ENCODE results near the gene POMGNT1.

POMGNT1 gene

DNA sequence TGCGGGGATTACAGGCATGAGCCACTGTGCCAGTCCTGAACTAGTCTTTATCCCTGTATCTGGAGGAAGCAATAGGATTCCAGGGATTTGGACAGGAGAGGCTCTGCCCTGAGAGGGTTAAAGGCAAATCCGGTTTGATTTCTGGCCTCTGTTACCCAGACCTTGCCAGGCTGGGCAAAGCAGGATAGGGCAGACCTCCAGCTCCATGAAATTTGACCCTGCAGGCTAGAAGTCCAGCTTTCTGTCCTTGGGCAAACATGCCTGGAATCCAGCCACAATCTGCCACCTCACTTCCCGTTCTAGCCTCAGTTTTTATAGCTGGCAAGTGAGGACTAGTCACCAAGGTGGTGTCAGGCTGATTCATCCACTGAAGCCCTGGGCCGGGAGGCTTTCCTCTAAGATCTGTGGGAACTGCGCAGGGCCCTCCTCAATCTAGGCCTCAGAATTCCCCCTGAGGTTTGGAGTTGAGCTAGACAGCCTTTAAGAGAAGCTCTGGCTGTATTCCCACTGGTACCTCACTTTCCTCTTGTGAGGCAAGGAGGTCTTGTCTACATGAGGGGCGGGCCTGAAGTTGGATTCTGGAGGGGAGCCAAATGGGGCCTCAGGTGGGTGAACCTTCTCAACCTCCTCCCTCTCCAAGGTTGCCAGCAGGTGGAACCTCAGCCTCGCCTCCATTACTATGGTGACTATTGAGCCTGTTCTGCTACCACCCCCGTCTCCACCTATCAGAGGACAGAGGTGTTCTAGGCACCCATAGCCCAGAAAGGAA, 15.0 kb downstream of the POMGNT1 start:
- DNase-seq, result peak; percentile 58 to 79 (median 72)

DNA sequence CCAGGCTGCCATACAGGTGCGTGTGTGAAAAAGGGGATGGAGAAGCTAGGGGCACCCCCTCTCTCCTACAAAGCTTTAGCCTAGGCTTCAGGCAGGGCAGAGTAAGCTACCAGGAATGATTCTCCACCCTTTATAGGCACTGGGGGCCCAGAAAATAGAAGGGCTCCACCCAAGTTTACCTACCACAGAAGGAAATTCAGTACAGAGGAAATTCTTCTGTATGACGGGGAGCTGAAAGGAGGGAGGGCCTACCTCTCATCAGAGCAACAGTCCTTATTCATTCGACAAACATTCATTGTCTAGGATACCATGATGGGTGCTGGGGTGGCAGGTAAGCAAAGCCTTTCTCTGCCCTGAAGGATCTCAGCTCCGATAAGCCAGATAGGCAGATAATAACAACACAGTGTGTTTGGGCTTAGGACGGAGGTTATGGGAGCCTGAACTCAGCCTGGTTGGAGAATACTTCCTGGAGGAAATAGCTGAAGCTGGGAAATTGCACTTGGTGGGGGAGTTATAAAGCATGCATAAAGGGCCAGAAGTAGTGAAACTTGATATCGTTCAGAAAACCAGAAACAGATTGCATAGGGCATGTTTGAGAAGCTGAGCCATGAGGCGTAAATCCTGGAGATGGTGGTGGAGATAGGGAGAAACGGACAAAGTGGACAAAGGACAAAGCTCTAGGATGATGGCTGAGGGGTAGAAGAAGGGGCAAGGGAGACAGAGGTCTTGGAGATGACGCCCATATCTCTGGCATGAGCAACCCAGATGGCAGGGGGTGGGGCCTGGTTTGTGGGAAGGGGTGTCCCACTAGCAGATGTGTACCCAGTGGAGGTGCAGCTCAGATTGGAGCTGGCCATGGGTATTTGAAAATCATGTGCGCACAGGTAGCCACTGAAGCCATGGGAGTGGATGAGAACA, 16.6 kb downstream of the POMGNT1 start:
- DNase-seq, result no peak

DNA sequence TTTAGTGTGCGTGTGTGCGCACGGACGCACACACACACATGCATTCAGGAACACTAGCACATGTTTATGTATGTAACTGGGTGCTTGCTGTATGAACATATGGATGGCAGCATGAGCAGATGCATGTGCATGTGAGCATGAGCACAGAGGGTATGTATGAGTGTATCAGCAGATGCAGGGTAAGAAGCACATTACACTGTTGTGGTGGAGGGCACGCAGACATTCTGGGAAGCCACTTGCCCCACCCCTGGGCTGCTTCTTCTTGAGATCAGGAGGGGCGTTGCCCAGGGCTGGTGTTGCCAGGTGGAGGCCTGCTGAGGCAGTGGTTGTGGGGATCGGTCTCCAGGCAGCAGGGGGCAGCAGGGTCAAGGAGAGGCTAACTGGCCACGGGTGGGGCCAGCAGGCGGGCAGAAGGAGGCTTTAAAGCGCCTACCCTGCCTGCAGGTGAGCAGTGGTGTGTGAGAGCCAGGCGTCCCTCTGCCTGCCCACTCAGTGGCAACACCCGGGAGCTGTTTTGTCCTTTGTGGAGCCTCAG, 18.1 kb downstream of the POMGNT1 start:
- DNase-seq, result peak in 3 of 4 experiments; percentile 13 to 52 (median 26)

DNA sequence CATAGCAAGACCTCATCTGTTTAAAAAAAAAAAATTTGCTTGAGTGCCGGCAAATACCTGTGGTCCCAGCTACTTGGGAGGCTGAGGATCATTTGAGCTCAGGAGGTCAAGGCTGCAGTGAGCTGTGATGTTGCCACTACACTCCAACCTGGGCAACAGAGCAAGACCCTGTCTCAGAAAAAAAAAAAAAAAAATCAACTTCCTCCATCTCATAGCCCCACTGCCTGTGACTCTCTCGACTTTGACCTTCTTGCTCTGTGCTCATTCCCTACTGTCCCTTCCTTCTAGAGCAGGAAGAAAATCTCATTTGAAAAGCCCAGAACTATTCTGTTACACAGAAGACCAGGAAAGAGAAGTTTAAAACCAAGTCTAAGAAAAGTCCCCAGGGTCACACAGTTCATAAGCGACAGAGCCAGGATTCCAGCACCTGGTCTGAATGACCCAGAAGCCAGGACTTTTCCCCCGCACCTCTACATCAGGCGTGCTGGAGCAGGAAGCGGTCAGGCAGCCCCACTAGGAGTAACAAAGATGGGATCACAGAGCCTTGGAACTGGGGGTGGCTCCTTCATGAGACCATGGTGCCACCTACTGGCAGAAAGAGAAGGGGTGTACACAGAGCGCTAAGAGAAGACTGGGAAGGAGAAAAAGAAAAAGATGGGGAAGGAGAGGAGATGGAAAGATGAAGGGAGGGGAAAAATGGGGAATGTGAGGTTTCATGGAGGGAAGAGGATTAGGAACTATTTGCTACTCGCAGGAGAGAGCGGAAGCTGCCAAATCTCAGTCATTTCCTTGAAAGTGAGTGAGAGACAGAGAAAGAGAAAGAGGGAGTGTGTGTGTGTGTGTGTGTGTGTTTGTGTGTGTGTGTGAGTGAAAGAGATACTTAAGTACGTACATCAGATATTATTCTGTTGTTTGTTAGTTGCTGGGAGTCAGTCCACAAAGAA, 18.8 kb downstream of the POMGNT1 start:
- peak; percentile 81 to 88 (median 84) for DNase-seq

DNA sequence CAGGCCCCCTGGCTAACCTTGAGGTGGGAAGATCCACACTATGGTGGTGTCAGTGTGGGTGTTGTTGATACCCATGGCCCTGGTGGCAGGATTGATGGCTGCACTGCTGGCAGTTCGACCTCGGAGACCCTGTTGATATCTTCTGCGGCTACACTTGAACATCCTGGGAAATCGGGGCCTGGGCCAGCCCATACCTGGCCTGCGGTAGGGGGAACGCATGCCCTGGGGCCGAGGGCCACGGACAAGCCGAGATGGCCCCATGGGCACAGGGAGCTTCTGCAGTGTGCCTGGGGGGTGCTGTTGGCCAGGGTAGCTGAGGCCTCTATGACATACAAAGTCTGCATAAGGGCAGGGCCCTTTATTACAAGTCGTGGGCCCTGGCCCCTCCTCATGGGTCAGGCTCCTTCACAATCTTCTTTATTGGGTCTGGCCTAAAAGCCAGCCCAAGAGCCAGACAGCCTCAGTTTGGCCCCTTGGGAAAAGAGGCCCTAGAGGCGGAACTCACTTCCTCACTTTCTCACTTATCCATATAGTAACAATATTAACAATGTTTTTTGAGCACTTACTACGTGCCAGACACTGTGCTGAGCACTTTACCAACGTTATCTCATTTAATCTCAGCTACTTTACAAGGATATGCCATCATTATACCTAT, 21.9 kb downstream of the POMGNT1 start, which contains the start of gene P3R3URF:
TSS of gene P3R3URF (minus strand) at position 278 of the 655 bp plus-strand sequence. CDS start at position 261, 17 bp downstream.
- DNase-seq, result no peak

DNA sequence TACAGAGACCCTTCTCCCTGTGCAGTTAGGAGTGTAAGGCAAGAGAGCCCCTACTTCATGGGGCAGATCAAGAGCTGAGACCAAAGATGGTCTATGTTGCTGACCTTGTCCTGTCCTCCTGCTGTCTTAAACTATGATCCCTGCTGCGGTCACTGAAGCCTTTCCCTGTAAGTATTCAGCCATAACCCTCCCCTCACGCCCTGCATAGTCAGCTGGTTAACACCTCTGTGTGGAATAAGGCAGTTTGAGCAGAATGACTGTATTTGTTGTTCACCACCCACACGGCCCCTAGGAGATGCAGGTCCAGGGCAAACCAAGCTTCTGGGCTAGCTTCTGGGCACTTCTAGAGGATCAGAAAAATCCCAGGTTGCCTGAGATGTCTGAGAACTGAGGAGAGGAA, 23.0 kb downstream of the POMGNT1 start:
- no peak for DNase-seq

DNA sequence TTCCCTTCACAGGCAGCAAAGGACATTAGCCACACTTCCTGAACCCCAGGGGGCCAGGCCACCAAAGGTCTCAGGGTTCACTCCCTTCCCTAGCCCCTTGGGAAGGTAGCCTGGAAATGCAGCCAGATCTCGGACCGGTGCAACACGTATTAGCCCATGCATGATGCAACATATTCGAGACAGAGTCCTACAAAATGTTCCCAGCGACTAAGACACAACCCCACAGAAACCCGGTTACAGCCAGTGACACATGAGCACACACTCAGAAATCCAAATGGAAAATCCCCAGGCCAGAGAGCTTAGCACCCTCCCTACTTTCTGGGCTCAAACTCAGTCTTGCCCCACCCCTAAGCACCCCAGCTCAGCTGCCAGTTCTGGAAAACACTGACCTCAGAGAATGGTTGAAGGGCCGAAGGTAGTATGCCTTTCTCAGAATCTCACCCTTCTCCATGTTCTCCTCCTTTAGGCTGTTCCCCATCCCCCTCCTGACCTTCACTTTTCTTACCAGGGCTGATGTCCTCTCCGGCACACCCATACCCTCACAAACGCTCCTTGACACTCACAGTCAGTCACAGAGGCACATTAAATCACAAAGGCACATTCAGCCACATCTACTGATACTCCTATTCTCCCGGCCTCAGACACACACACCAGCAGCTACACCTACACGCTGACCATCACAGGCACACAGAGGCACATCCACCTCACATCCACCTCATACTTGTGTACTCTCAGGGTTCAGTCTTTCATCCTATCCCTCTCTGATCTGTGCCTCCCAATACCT, 23.6 kb downstream of the POMGNT1 start, which contains the start of gene TSPAN1:
TSS of gene TSPAN1 (plus strand) at position 640 of the 784 bp plus-strand sequence. CDS start 6,021 bp downstream, outside the sequence.
- DNase-seq, result no peak

DNA sequence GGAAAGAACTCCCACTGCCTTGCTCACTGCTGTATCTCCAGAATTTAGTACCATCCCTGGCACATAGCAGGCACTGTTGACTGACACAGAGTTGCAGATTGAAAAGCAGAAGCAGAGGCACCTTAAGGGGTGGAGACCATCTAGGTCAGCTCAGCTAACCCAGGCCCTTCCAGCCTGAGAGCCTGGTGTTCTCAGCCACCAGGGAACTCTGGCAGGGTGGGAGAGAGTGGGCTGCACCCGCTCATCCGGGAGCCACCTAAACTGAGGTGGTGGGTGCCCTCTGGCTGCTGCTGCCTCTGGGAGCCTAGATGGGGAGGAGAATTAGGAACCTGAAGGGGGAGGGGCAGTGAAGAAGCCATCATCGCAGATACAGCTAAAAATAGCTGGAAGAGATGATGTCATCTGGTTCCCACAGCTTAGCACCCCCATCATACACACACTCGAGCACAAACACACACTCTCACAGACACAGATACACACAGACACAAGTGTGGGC, 24.8 kb downstream of the POMGNT1 start:
- DNase-seq, result peak in 2 of 4 experiments; percentile 12 to 23

DNA sequence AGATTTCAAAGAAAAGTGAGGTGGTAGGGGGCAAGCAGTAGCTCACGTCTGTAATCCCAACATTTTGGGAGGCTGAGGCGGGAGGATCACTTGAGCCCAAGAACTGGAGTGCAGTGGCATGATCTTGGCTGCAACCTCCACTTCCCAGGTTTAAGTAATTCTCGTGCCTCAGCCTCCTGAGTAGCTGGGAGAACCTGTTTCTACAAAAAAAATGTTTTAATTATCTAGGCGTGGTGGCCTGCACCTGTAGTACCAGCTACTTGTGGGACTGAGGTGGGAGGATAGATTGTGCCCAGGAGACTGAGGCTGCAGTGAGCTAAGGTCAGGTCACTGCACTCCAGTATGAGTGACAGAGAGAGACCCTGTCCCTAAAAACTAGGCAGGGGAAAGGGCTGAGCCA, 25.9 kb downstream of the POMGNT1 start:
- DNase-seq, result no peak

DNA sequence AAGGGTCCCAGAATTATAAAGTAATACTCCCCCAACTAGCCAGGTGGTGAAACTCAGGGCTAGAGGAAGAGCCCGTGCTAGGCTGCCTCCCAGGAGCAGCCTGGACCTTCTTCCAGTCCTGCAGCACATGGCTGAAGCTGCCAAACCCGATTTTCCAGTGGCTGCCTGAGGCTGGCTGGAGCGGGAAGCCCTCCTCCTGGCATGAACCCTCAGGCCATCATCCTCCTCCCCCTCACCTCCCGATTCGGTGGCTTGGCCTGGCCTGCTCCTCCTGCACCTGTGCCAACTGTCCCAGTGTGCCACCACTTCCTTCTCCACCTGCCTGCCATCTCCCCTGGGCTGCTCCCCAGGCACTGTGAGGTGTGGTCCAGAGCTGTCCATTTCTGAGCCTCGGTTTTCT, 26.4 kb downstream of the POMGNT1 start:
- DNase-seq, result no peak

DNA sequence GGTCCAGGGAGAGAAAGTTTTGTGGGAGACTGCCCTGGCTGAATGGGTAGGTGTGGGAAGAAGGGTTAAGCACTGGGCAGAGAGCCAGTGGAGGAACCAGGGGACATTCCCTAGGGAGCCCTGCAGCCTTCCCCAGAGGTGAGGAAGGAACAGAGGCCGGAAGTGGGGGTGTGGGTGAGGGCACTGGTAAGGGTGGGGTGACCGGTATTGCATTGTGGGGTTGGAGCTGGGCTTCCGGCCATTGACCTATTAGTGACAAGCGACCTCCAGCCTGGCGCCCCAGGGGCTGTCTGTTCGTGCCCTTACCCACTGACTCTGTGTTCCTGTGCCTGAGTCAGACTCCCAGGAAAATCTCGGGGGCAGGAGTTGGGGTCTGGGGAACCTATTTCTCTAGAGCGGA, 26.9 kb downstream of the POMGNT1 start:
- DNase-seq, result no peak

DNA sequence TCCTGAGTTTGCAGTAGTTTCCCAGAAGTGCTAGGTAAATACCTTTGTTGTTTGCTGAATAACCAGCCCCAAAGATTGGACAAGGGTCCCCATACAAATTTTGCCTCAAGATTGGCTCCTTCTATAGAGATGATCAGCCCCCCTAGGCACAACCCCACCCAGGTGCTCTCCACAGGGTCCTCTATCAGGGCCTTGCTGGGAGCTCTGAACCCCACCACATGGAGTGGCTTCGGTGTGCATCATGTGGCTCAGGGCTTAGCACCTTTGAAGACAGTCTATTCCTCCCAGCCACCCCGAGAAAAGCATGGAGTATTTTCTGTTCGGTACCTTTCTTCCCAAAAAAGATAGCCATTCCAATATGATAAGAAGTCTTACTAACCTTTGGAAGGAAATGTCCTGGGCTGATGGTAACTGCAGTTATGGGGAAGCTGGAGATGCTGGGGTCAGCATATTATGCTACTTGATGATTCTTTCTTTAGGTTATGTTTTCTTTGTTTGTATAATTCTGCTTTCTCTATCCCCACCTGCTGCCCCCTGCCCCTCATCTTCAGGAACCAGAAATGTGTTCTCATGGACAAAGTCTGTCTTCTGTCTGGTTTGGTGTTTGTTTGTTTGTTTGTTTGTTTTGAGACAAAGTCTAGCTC, 28.3 kb downstream of the POMGNT1 start:
- DNase-seq, result peak in 1 of 4 experiments; percentile 22

DNA sequence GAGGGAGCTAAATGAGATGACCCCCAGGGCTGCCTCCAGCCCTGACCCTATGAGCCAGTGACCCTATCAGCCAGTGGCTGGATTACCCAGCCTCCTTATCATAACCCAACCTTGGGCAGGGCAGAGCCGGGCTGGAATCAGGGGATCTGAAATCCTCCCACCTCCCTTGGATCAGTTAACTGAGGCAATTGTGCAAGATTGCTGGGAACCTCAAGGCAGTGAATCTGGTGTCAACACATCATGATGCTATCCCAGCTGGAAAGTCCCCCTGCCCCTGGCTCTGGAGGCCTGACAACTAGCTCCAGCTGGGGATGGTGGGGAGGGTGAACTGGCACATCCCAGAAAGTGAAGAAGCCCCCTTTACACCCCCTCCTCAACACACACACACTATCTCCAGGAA, 29.8 kb downstream of the POMGNT1 start:
- peak in 1 of 4 experiments; percentile 18 for DNase-seq

DNA sequence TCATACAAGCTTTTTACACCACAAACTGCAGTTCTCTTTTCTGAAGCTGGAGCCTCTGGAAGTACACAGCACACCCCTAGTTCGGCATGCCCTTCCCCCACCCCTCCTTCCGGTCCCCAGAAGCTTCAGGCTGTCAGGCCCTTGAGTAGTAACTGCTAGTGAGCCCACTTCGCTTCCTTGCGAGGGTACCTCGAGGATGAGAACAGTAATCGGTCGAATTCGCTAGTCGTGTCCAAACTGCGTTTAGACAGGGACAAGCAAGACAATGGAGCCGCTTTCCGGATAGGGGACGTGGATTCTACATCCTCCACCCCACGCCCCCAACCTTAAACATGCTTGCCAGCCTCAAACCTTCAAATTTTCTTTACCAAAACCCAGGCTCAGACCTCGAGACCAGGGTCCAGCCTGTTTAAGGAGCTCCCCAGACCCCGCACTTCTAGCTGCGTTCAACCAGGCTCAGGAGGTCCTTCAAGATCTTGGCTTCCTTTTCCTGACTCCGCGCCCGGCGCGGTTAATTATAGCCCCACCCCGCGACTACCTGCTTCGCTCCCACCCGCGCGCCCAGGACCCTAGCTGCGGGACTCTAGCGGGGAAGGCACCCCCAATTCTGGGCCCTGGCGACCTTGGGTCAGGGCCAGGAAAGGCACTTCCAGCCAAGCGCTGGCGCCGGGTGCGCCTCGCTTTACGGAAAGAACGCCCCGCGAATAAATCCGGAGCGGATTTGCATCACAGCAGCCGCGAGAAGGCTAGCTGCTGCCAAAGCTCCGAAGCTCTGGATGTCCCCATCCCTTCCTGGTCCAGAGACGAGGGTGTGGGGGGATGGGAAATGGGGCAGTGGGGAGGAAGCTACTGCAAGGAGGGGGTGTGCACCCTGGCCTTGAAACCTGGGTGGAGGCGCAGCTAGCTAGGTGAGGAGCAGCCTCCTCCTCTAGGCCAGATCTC, 31.4 kb downstream of the POMGNT1 start:
- peak in 3 of 4 experiments; percentile 9 to 37 (median 29) for DNase-seq

DNA sequence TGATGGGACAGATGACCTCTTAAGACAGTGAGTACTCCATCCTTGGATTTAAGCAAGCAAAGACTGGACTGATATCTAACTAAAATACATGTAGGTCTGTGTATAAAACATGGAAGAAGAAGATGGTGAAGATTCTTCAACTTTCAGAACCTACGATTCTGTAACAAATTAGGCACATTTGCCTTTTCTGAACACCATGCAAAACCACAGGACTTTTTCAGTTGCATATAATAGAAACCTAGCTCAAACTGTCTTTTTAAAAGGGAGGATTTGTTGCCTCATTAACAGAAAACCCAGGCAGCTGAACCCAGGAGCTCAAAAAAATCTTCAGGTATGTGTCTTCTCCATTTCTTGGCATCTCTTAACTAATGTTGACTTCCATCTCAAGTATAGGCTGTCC, 38.0 kb downstream of the POMGNT1 start:
- no peak for DNase-seq

DNA sequence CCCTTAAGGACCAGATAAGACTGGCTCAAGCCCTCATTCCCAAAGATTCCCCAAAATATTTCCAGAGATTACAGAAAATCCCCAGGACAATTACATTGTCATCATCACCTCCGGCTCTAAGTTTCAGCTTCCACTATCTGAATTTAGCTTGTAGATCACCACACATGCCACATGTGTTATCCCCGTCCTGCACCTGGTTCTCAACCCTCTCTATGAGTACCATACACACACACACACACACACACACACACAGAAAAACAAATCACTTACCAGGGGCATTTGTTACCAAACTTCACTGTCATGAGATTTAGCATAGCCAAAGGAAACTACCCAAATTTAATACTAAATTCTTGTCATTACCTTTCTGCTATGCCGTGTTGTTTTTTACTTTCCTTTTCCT, 38.7 kb downstream of the POMGNT1 start:
- DNase-seq, result no peak

DNA sequence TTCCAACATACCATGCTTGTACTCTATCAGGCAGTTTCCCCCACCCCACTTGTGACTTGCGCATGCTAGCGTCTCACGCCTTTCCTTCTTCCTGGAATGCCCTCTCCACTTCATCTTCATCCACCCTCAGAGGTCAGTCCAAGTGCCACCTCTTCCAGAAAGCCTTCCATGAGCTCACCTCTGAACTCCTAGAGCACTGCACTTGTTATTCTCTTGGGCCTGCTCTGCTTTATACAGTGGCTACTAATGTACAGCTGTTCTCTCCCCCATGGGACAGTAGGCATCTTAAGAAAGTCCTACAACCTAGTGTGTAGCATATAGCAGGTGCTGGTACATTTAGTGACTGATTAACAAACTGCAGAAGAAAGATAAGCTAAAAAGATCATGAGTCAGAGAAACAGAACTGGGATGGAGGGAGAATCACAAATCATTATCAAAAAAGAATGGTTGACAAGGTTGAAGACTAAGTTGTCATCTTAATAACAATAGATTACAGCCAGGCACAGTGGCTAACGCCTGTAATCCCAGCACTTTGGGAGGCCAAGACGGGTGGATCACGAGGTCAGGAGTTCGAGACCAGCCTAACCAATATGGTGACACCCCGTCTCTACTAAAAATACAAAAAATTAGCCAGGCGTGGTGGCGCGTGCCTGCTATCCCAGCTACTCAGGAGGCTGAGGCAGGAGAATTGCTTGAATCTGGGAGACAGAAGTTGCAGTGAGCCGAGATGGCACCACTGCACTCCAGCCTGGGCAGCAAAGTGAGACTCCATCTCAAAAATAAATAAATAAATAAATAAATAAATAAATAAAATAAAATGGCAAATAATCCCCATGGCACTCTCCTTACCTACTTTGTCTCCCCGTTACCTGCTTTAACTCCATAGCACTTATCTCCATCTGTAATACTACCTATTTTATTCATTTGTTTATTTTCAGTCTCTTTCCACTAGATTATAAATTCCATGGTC, 39.6 kb downstream of the POMGNT1 start:
- no peak for DNase-seq
